Activated CD8-positive, alpha-beta T cell treated with anti-CD3 and anti-CD28 coated beads for 36 hours (primary cell): ENCODE results near the gene LPP. TPM values are rescaled to one million over a fixed set of nuclear protein-coding genes. Genes with fewer than 3 reads are reported as not detected.

Source experiments
- ATAC-seq: fragments of 200-7000 bp; cut with Tn5 transposase; one replicate; pipeline ENCODE4 v1.10.0; 2021; ENCODE audit warnings: mild to moderate bottlenecking, moderate library complexity
- CTCF ChIA-PET: fragments of 350-600 bp; sonication (Branson Sonifier 250); formaldehyde crosslinking; loops from one replicate; lab custom pipeline; 2021; ENCODE audit warnings: antibody characterized with exemption; lab: Charles Lee
- POLR2A ChIA-PET: fragments of 350-600 bp; sonication (Branson Sonifier 250); formaldehyde crosslinking; loops from one replicate; lab custom pipeline; 2021; ENCODE audit warnings: antibody characterized with exemption; lab: Charles Lee
- DNase-seq: peaks from one replicate; pipeline ENCODE4 v3.0.0-alpha.2; 2020
- H3K27ac Mint-ChIP-seq: one replicate; pipeline ENCODE4 v1.8.0; 2021; ENCODE audit warnings: mild to moderate bottlenecking, mixed read lengths
- H3K27me3 Mint-ChIP-seq: one replicate; pipeline ENCODE4 v1.8.0; 2021; ENCODE audit warnings: mixed read lengths
- H3K36me3 Mint-ChIP-seq: one replicate; pipeline ENCODE4 v1.8.0; 2021; ENCODE audit warnings: low read depth, mixed read lengths
- H3K4me1 Mint-ChIP-seq: one replicate; pipeline ENCODE4 v1.8.0; 2021; ENCODE audit warnings: low read depth, mixed read lengths
- H3K4me3 Mint-ChIP-seq: one replicate; pipeline ENCODE4 v1.8.0; 2021; ENCODE audit warnings: mild to moderate bottlenecking, moderate library complexity, mixed read lengths
- H3K9me3 Mint-ChIP-seq: one replicate; pipeline ENCODE4 v1.8.0; 2021; ENCODE audit warnings: mixed read lengths
- CTCF ChIP-seq: fragments of 200-600 bp; IDR thresholded peaks from one replicate; pipeline ENCODE4 v1.8.0; 2022; ENCODE audit warnings: antibody characterized with exemption, mild to moderate bottlenecking
- intact Hi-C: fragments of 100-400 bp; cut with micrococcal nuclease; formaldehyde crosslinking; loops from one replicate; pipeline ENCODE4 v1.10.0; 2022
- total RNA-seq, 2 experiments: library from RNA; stranded (reverse); gene quantifications; one replicate each; pipeline ENCODE4 v1.2.3, GENCODE V29; 2021

Gene LPP
- total RNA-seq, 2 experiments from 2014 or later: 16.4 to 22.6 TPM

- TF ChIP-seq CTCF: no peak
- ChIA-PET CTCF (interaction anchor here (1.3 kb wide), 1 partner anchor 9 kb away, joined by 3 read pairs; no protein-coding TSS in a partner anchor), POLR2A (no interaction called here)
- ATAC-seq: no peak
- H3K27me3 Mint-ChIP-seq: no peaks in the 10 kb centered on the region
- H3K27ac Mint-ChIP-seq: no peak overlapping the region
- intact Hi-C loops: no loop called here
- no peaks in the 10 kb centered on the region for H3K36me3 Mint-ChIP-seq
- DNase-seq: no peak
- H3K4me3 Mint-ChIP-seq: no peak overlapping the region
- H3K9me3 Mint-ChIP-seq: no peaks in the 10 kb centered on the region
- H3K4me1 Mint-ChIP-seq: no peaks in the 10 kb centered on the region
These were observed 690.1 kb downstream of the LPP start for GRCh38 chr3:188844096-188844495.

- TF ChIP-seq CTCF: no peak
- Mint-ChIP-seq H3K4me1 (no peaks in the 10 kb centered on the region), H3K27me3 (no peaks in the 10 kb centered on the region), H3K9me3 (no peaks in the 10 kb centered on the region), H3K36me3 (no peaks in the 10 kb centered on the region), H3K4me3 (no peak overlapping the region), H3K27ac (no peak overlapping the region)
- ChIA-PET CTCF (no interaction called here), POLR2A (no interaction called here)
- DNase-seq: no peak
- ATAC-seq: no peak
- intact Hi-C loops: no loop called here
These were observed 691.6 kb downstream of the LPP start for GRCh38 chr3:188845514-188845913.

- CTCF ChIA-PET: interaction anchor here (1.1 kb wide), 1 partner anchor 10 kb away, joined by 3 read pairs; no protein-coding TSS in a partner anchor
- no peaks in the 10 kb centered on the region for H3K4me1 Mint-ChIP-seq
- no peaks in the 10 kb centered on the region for H3K9me3 Mint-ChIP-seq
These were observed 695.0 kb downstream of the LPP start for GRCh38 chr3:188848947-188849346.

GRCh38 chr3:188853856-188854771 is 700.2 kb downstream of the LPP start:
- ChIA-PET POLR2A (no interaction called here), CTCF (no interaction called here)
- intact Hi-C loops: no loop called here
- no peaks in the 10 kb centered on the region for H3K4me1 Mint-ChIP-seq
- H3K36me3 Mint-ChIP-seq: no peaks in the 10 kb centered on the region
- H3K27me3 Mint-ChIP-seq: no peaks in the 10 kb centered on the region
- no peak overlapping the region for H3K27ac Mint-ChIP-seq
- no peak for TF ChIP-seq CTCF
- H3K9me3 Mint-ChIP-seq: no peaks in the 10 kb centered on the region
- no peak for ATAC-seq
- no peak for DNase-seq
- H3K4me3 Mint-ChIP-seq: no peak overlapping the region

More at GRCh38 chr3:188848947-188849346, 695.0 kb downstream of the LPP start:
- ATAC-seq: no peak
- H3K4me3 Mint-ChIP-seq: no peak overlapping the region
- DNase-seq: no peak
- POLR2A ChIA-PET: no interaction called here
- H3K27me3 Mint-ChIP-seq: no peaks in the 10 kb centered on the region
- no peaks in the 10 kb centered on the region for H3K36me3 Mint-ChIP-seq
- intact Hi-C loops: no loop called here
- no peak overlapping the region for H3K27ac Mint-ChIP-seq
- TF ChIP-seq CTCF: no peak

GRCh38 chr3:188854772-188855149 is 700.8 kb downstream of the LPP start:
- H3K9me3 Mint-ChIP-seq: no peaks in the 10 kb centered on the region
- intact Hi-C loops: no loop called here
- no peaks in the 10 kb centered on the region for H3K4me1 Mint-ChIP-seq
- ChIA-PET POLR2A (no interaction called here), CTCF (no interaction called here)
- ATAC-seq: no peak
- no peak for TF ChIP-seq CTCF
- H3K27me3 Mint-ChIP-seq: no peaks in the 10 kb centered on the region
- H3K4me3 Mint-ChIP-seq: no peak overlapping the region
- DNase-seq: no peak
- H3K27ac Mint-ChIP-seq: no peak overlapping the region
- no peaks in the 10 kb centered on the region for H3K36me3 Mint-ChIP-seq
